Mucosa of rectum (tissue), 2 donors: Measurements from ENCODE around the gene MYO3B.
"Not testable (repeated sequence)": the region's sequence is repeated elsewhere in the genome, so short reads cannot be mapped to it uniquely, and the experiment has no call there.

Experiments used
- H3K27ac ChIP-seq, 2 donors: one replicate each; pipeline ENCODE4 v1.7.0; 2013; ENCODE audit warnings: inconsistent platforms in 2 of 2, low read depth in 2 of 2, low read length in 2 of 2
- H3K27me3 ChIP-seq, 2 donors: one replicate each; pipeline ENCODE4 v1.7.0; 2013; ENCODE audit warnings: low read length in 2 of 2; ENCODE audit not compliant: control insufficient read depth in 2 of 2, insufficient read depth in 2 of 2
- H3K36me3 ChIP-seq, 2 donors: one replicate each; pipeline ENCODE4 v1.7.0; 2013; ENCODE audit warnings: low read length in 2 of 2; ENCODE audit not compliant: control insufficient read depth in 2 of 2, insufficient read depth in 2 of 2
- H3K4me1 ChIP-seq, 2 donors: one replicate each; pipeline ENCODE4 v1.7.0; 2013; ENCODE audit warnings: low read length in 2 of 2, mild to moderate bottlenecking in 1 of 2; ENCODE audit not compliant: control insufficient read depth in 2 of 2, insufficient read depth in 2 of 2
- H3K4me3 ChIP-seq, 2 donors: one replicate each; pipeline ENCODE4 v1.7.0; 2013; ENCODE audit warnings: low read length in 2 of 2
- H3K9ac ChIP-seq, 2 donors: one replicate each; pipeline ENCODE4 v1.7.0; 2013; ENCODE audit warnings: low read length in 2 of 2, low read depth in 1 of 2, mild to moderate bottlenecking in 1 of 2
- H3K9me3 ChIP-seq, 2 donors: one replicate each; pipeline ENCODE4 v1.7.0; 2013; ENCODE audit warnings: low read length in 2 of 2; ENCODE audit not compliant: control insufficient read depth in 2 of 2
- donor health status: healthy.
- donor health status: Normal muscosa, but diverticular disease.

Gene MYO3B

GRCh38 chr2:170647741-170648436 lies 469.9 kb downstream of the MYO3B start:
- no peaks in the 10 kb centered on the region for H3K36me3 ChIP-seq
- no peaks in the 10 kb centered on the region for H3K4me1 ChIP-seq
- no peak overlapping the region for H3K4me3 ChIP-seq
- no peaks in the 10 kb centered on the region for H3K27me3 ChIP-seq
- no peak overlapping the region for H3K27ac ChIP-seq
- no peak overlapping the region for H3K9ac ChIP-seq
- H3K9me3 ChIP-seq, result no peaks in the 10 kb centered on the region

GRCh38 chr2:170651624-170652325 lies 473.8 kb downstream of the MYO3B start:
- no peaks in the 10 kb centered on the region for H3K4me1 ChIP-seq
- H3K36me3 ChIP-seq, result no peaks in the 10 kb centered on the region
- H3K9me3 ChIP-seq, result no peaks in the 10 kb centered on the region
- H3K27ac ChIP-seq, result no peak overlapping the region
- H3K4me3 ChIP-seq, result no peak overlapping the region
- H3K9ac ChIP-seq, result no peak overlapping the region
- no peaks in the 10 kb centered on the region for H3K27me3 ChIP-seq

DNA sequence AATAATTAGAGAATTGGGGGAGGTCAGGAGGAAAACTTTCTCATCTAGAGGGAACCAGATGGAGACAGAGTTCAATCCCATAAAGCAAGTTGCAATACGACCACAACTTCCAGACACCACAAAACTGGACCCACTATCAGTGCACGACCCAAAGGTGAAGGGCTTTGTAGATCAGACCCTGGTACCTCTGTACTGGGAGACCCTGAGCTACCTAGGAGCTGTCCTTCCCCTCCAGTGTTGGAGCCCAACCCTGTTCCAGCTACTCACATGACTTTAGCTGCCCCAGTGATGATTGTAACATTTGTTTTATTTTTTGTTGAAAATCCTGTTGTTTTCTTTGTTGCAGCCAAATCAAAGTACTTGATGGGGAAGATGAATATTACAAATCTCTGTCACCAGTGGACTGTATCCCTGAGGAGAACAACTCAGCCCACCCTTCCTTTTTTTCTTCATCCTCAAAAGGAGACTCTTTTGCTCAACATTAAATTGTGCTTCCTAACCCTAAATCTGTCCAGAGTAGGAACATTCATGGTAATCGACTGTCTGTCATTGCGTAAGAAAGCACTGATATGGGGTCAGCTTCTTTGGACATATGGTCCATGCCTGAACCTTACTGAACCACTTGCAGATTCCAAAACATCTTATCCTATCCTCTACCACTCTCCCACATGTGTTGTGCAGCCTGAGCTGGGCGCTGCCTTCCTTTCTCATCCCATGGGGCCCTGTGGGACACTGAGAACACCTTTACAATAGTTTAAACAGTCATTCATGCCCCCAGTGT lies 474.9 kb downstream of the MYO3B start:
- H3K36me3 ChIP-seq, result no peaks in the 10 kb centered on the region
- no peaks in the 10 kb centered on the region for H3K9me3 ChIP-seq
- no peak overlapping the region for H3K4me3 ChIP-seq
- no peak overlapping the region for H3K27ac ChIP-seq
- no peaks in the 10 kb centered on the region for H3K4me1 ChIP-seq
- H3K27me3 ChIP-seq, result no peaks in the 10 kb centered on the region
- H3K9ac ChIP-seq, result no peak overlapping the region

DNA sequence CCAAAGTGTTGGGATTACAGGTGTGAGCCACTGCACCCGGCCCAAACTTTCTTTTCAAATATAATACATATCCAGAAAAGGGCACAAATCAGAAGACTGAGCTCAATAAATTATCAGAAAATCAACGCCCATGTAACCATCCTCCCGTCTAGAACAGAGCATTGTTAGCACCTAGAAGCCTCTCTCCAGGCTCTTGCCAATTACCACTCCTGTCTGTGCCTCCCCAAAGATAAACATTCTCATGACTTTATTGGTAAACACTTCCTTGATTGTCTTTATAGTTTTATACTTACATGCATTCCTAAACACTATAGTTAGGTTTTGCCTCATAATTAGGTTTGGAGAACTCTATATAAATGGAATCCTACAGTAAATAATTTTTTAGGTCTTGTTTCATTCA lies 478.7 kb downstream of the MYO3B start:
- Histone ChIP-seq H3K27ac (no peak overlapping the region), H3K4me3 (no peak overlapping the region), H3K9ac (no peak overlapping the region), H3K4me1 (peaks cover 0 to 4% of the 10 kb centered on the region in 2 donors), H3K27me3 (no peaks in the 10 kb centered on the region), H3K36me3 (no peaks in the 10 kb centered on the region), H3K9me3 (no peaks in the 10 kb centered on the region)

- Histone ChIP-seq H3K27ac (no peak overlapping the region), H3K9ac (no peak overlapping the region), H3K4me1 (peaks cover 0 to 4% of the 10 kb centered on the region in 2 donors), H3K4me3 (no peak overlapping the region), H3K36me3 (no peaks in the 10 kb centered on the region), H3K27me3 (no peaks in the 10 kb centered on the region), H3K9me3 (no peaks in the 10 kb centered on the region)
Observed at GRCh38 chr2:170660409-170660808, 482.5 kb downstream of the MYO3B start.

DNA sequence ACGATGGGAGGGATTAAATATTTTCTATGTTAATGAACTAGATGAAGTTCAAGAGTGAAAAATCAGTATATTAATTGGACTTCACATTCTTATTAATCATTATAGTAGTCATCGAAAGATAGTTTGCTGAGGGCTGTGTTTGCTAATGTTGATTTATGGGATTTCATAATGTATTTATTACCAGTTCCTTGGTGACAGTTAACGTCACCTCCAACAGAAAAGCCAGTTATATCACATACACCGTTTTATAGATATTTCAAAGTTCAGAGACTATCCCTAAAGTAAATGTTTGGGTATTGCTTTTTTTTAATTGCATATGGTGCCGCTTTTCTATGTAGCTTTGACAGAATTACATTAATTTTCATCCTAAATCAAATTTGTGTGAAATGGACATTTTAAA lies 487.8 kb downstream of the MYO3B start:
- Histone ChIP-seq H3K9ac (no peak overlapping the region), H3K27ac (no peak overlapping the region), H3K4me1 (no peaks in the 10 kb centered on the region), H3K9me3 (no peaks in the 10 kb centered on the region), H3K36me3 (no peaks in the 10 kb centered on the region), H3K4me3 (no peak overlapping the region), H3K27me3 (no peaks in the 10 kb centered on the region)

DNA sequence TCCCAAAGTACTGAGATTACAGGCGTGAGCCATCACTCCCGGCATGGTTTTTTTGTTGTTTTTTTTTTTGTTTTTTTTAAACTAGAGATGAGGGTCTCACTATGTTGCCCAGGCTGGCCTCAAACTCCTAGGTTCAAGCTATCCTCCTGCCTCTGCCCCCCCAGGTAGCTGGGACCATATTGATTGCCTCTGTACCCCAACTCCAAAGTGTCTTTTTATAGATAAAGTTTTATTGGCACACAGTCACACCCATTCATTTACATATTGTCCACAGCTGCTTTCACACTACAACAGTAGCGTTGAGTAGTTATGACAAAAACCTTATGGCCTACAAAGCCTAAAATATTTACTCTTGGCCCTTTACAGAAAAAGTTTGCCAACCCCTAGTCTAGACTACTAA lies 492.0 kb downstream of the MYO3B start:
- H3K9me3 ChIP-seq, result no peaks in the 10 kb centered on the region
- no peak overlapping the region for H3K4me3 ChIP-seq
- no peaks in the 10 kb centered on the region for H3K36me3 ChIP-seq
- no peak overlapping the region for H3K27ac ChIP-seq
- no peaks in the 10 kb centered on the region for H3K4me1 ChIP-seq
- H3K9ac ChIP-seq, result no peak overlapping the region
- H3K27me3 ChIP-seq, result no peaks in the 10 kb centered on the region

DNA sequence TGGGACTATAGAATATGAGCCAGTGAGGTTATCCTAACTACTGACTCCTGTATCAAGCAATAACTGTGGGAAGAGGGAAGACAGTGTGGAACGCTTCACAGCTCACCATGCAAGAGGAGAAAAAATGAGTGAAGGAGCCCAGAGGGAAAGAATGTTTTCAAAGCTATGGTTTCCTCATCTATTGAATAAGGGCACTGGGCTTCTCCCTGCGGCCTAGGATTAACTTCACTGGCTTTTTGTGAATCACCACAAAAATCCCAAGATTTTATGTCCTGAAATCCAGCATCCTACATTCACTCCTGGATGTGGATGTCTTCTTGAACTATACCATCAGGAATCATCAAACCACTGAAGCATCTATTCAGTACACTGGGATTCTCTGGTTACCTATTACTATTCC lies 492.7 kb downstream of the MYO3B start:
- no peaks in the 10 kb centered on the region for H3K27me3 ChIP-seq
- H3K9ac ChIP-seq, result no peak overlapping the region
- H3K9me3 ChIP-seq, result no peaks in the 10 kb centered on the region
- H3K36me3 ChIP-seq, result no peaks in the 10 kb centered on the region
- H3K4me3 ChIP-seq, result no peak overlapping the region
- H3K4me1 ChIP-seq, result no peaks in the 10 kb centered on the region
- H3K27ac ChIP-seq, result no peak overlapping the region

GRCh38 chr2:170671079-170671478 lies 493.1 kb downstream of the MYO3B start:
- no peak overlapping the region for H3K27ac ChIP-seq
- no peak overlapping the region for H3K9ac ChIP-seq
- H3K4me3 ChIP-seq, result no peak overlapping the region
- H3K36me3 ChIP-seq, result no peaks in the 10 kb centered on the region
- no peaks in the 10 kb centered on the region for H3K9me3 ChIP-seq
- no peaks in the 10 kb centered on the region for H3K4me1 ChIP-seq
- H3K27me3 ChIP-seq, result no peaks in the 10 kb centered on the region

GRCh38 chr2:170674282-170674681 lies 496.3 kb downstream of the MYO3B start:
- H3K4me3 ChIP-seq, H3K27ac ChIP-seq, H3K4me1 ChIP-seq, H3K27me3 ChIP-seq, H3K36me3 ChIP-seq, H3K9me3 ChIP-seq, H3K9ac ChIP-seq: not testable (repeated sequence)
